KOPT-K1 (cell line): Measurements from ENCODE around the gene CILP2.
A peak's percentile ranks its signal among the peaks of the same experiment; 100 is the strongest.

ENCODE experiments used
- H3K27ac ChIP-seq: fragments of 200-600 bp; sonication (generic); 2 replicates; pipeline ENCODE4 v1.5.1; 2016; ENCODE audit warnings: antibody characterized with exemption, mild to moderate bottlenecking, low read depth, low read length; ENCODE audit not compliant: poor library complexity, severe bottlenecking
- H3K36me3 ChIP-seq: fragments of 200-600 bp; sonication (generic); 2 replicates; pipeline ENCODE4 v1.5.1; 2017; ENCODE audit warnings: antibody characterized with exemption, mild to moderate bottlenecking, low read length, moderate library complexity; ENCODE audit not compliant: insufficient read depth
- H3K9me3 ChIP-seq: fragments of 200-600 bp; sonication (generic); 2 replicates; pipeline ENCODE4 v1.5.1; 2017; ENCODE audit warnings: antibody characterized with exemption, low read length, mild to moderate bottlenecking; ENCODE audit not compliant: insufficient read depth, poor library complexity, severe bottlenecking

CILP2 gene

DNA sequence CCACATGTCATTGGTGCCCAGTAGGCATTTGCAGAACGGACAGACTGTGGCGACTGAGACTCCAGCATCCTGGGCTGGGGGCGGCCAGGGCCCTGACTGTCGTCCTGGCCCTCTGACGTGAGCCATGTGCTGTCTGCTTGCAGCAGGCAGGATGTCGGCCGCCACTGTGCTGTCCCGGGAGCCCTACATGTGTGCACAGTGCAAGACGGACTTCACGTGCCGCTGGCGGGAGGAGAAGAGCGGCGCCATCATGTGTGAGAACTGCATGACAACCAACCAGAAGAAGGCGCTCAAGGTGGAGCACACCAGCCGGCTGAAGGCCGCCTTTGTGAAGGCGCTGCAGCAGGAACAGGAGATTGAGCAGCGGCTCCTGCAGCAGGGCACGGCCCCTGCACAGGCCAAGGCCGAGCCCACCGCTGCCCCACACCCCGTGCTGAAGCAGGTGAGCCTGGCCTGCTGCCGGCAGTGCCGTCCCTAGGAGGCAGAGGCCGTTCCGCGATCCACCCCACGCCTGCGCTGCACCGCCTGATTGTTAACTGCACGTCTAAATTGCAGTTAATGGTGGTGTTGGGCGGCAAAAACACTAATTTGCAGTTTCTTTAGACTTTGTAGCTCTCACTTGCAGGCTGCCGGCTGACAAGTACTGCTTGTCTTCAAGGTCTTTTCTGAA lies 37.0 kb upstream of the CILP2 start:
- peaks cover 100% of the 10 kb centered on the region for H3K36me3 ChIP-seq
- no peak overlapping the region for H3K27ac ChIP-seq

DNA sequence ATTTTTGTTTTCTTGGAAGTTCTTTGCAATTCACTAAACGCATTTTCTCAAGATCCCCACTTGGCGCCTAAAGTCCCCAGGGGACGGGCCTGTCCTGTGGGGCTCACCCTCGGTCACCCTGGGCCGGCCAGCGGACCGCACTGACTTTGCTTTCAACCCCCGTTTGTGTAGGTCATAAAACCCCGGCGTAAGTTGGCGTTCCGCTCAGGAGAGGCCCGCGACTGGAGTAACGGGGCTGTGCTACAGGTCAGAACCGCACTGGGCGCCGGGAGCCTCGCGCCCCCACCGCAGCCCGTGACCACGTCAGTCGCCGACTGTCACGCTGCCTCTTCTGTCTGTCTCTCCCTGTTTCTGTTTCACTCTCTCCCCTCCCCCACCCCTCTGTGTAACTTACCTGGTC lies 36.3 kb upstream of the CILP2 start:
- Histone ChIP-seq H3K9me3 (no peaks in the 10 kb centered on the region), H3K36me3 (peaks cover 100% of the 10 kb centered on the region), H3K27ac (no peak overlapping the region)

More for the DNA sequence above, 37.0 kb upstream of the CILP2 start:
- H3K9me3 ChIP-seq = no peaks in the 10 kb centered on the region

DNA sequence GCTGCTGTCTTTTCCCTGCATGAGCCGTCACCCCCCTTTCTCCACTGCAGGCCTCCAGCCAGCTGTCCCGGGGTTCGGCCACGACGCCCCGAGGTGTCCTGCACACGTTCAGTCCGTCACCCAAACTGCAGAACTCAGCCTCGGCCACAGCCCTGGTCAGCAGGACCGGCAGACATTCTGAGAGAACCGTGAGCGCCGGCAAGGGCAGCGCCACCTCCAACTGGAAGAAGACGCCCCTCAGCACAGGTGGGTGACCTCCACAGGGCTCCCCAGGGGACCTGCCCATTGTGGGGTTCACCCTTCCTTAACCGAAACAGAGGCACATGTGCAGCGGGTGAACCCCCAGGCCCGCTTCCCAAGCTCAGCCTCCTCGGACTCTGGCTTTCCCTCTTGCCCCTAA lies 35.8 kb upstream of the CILP2 start:
- Histone ChIP-seq H3K27ac (no peak overlapping the region), H3K9me3 (no peaks in the 10 kb centered on the region), H3K36me3 (peaks cover 100% of the 10 kb centered on the region)

DNA sequence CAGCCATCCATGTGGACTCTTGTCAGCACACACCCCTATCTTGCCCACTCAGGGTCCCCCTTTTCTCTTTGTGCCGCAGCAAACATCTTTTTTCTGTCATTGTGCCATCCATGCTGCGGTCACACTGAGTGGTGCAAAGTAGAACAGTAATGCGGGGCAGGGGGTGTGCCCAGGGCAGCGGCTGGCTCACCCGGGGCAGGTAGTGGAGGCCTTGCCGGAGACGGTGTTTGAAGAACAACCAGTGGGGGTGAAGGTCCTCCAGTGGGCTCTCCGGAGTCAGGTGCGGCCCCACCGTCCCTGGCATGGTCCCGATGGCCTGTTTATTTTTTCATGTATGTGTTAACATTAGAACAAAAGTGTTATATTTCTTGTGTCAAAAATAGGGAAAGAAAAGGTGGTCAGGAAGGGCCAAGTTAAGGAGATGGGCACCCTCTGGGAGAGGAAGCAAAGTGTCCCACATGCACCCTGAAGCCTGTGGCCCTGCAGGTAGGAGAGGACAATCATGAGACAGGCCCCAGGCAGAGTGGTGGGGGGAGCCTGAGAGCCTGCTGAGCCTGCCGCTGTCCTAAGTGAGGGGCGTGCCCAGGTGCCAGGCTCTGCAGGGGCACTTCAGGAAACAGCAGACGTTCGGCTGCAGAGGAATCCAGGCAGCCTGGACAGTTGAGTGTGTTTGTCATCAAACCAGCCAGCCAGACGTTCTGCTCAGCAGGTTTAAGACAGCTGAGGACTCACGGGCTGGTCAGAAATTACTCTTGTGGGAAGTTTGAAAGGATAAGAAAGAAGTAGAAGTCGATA lies 35.1 kb upstream of the CILP2 start:
- Histone ChIP-seq H3K36me3 (peaks cover 100% of the 10 kb centered on the region), H3K9me3 (no peaks in the 10 kb centered on the region), H3K27ac (no peak overlapping the region)

DNA sequence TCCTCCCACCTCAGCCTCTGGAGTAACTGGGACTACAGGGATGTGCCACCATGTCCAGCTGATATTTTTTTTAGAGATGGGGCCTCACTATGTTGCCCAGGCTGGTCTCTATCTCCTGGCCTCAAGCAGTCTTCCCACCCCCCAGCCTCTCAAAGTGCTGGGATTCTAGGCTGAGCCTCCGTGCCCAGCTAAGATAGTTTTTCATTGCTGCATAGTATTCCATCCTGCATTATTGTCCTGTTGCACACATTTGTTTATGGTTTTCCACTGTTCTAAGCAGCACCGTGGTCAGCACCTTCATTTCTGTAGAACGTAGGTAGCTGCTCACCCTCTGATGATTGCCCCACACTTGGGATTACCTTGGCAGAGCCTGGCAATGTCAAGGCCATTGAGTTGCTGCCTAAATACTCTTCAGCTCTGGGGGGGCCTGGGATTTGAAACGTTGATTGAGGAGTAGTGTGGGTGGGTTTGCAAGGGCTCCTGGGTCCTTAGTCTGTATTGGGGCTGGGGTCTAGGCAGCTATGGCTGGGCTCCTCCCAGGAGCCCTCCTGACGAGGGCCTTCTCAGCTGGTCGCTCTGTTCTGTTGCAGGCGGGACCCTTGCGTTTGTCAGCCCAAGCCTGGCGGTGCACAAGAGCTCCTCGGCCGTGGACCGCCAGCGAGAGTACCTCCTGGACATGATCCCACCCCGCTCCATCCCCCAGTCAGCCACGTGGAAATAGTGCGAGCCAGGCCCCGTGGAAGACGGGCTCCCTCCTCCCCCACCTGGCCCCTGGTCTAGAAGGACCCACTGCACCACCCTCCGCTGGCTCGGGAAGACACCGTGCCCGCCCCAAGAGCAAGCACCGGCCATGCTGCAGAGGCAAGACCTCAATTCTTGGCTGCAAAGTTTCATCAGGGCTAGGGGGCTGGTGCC lies 33.1 kb upstream of the CILP2 start:
- Histone ChIP-seq H3K36me3 (peaks cover 86% of the 10 kb centered on the region), H3K27ac (no peak overlapping the region), H3K9me3 (no peaks in the 10 kb centered on the region)

DNA sequence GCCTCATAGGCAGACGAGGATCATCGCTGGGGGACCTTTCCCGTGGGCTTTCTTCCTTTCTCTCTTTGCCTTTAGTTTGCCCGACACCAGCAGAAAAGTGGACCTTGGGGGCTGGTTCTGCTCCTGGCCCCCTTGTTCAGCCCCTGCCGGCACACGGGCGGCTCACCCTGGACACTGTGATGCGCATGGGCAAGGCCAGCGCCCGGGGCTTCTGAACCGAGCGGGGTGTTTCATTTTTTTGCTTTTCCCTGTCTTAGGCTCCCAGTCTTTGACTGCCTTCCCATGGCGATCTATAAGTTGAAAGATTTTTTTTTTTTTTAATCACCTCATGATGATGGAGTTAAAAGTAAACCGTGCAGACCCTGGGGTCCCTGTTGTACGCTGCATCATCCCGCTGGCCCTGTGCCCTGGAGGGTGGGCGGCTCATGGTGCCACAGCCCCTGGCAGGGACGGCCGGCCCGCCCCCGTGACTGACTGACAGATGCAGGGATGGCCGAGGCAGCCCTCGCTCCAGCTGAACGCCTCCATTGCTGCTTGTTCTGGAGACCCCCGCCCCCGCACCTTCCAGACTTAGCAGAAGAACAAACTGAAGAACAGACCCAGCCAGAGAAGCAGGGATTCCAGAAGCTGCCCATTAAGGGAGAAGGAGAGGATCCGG lies 32.3 kb upstream of the CILP2 start:
- H3K36me3 ChIP-seq = peaks cover 78% of the 10 kb centered on the region
- no peaks in the 10 kb centered on the region for H3K9me3 ChIP-seq
- no peak overlapping the region for H3K27ac ChIP-seq

DNA sequence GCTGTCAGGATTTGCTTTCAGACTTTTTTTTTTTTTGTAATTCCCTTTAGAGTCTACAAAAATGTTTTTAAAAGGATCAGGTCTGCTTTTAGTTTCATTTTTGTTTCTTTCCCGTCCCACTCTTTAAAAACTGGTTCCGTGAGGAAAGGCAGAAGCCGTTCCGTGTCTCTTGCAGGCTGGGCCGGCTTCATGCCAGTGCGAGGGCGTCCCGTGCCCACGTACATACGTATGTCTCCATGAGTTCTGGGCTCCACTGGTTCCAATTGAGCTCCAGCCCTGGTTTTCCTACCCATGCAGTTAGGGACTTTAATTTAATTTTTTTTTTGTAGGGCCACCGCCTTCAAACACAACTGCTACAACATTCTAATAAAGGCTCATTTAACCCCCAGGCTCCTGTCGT lies 31.5 kb upstream of the CILP2 start:
- Histone ChIP-seq H3K9me3 (no peaks in the 10 kb centered on the region), H3K27ac (no peak overlapping the region), H3K36me3 (peaks cover 70% of the 10 kb centered on the region)

DNA sequence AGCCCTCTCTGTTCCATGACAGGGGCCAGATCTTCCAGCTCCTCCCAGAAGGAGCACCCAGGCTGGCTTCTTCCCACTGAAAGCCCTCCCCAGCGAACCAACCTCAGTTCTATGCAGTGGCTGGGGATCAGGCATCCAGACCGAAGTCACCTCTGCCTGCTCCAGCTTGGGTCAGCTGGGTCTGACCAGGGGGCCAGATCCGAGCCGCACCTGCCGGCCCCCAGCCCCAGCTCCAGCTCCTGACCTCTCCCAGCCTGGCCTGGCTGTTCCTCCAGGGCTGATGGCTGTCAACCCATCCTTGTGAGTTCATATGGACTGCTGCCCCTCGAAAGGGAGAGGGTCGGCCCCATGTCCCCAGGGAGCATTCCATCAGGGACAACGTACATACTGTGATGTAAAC lies 30.7 kb upstream of the CILP2 start:
- Histone ChIP-seq H3K27ac (no peak overlapping the region), H3K9me3 (no peaks in the 10 kb centered on the region), H3K36me3 (peaks cover 62% of the 10 kb centered on the region)

DNA sequence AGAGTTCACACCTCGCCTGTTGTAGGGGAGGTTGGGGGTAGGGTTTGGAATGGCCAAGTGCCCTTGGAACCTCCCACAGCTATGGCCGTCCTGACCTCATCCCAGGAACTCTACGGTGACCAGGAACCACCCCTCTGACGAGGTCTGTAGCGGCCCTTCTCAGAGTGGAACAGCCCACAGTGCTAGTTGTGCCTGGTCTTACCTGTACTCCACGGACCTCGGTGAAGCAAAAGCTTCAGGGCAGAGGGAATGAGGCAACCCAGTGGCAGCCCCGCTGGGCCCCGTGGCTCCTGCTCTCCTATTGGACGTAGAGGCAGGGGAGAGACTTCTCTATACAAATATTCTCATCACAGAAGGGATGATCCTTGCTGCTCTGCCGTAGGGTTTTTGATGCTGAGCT lies 29.8 kb upstream of the CILP2 start:
- no peak overlapping the region for H3K27ac ChIP-seq
- peaks cover 53% of the 10 kb centered on the region for H3K36me3 ChIP-seq

DNA sequence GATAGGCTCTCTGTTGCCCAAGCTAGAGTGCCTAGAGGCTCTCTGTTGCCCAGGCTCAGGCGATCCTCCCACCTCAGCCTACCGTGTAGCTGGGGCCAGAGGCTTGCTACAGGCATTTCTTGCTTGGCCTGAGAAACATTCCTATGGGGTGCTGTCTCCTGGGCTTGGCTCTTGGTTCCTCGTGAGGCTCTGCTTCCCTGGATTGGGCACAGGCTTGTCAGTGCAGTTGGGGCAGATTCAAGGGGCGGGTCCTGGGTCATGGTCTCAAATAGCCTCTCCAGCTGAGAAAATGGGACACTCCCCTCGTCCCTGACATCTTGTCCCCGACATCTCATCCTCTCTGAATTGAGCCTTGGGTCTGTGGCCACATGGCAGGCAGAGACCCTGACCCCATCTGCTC lies 27.6 kb upstream of the CILP2 start:
- H3K36me3 ChIP-seq = peaks cover 31% of the 10 kb centered on the region
- H3K27ac ChIP-seq = no peak overlapping the region
- no peaks in the 10 kb centered on the region for H3K9me3 ChIP-seq

More for the DNA sequence above, 29.8 kb upstream of the CILP2 start:
- no peaks in the 10 kb centered on the region for H3K9me3 ChIP-seq

DNA sequence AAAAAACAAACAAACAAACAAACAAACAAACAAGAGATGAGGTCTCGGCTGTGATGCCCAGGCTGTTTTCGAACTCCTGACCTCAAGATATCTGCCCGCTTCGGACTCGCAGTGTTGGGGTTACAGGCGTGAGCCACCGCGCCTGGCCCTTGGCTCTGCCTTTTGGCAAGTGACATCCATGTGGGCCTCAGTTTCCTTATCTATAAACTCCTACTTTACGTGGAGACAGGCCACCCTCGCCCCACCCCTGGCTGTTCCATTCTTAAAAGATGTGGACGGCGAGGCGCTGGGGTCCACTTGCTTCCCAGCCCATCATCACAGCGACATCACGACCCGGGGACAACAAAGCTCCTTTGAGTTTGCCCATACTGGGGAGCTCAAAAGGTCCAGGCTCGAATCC lies 24.4 kb upstream of the CILP2 start:
- H3K36me3 ChIP-seq = no peaks in the 10 kb centered on the region; the same call in 1 of the 2 replicates
- H3K9me3 ChIP-seq = no peaks in the 10 kb centered on the region
- H3K27ac ChIP-seq = no peak overlapping the region

DNA sequence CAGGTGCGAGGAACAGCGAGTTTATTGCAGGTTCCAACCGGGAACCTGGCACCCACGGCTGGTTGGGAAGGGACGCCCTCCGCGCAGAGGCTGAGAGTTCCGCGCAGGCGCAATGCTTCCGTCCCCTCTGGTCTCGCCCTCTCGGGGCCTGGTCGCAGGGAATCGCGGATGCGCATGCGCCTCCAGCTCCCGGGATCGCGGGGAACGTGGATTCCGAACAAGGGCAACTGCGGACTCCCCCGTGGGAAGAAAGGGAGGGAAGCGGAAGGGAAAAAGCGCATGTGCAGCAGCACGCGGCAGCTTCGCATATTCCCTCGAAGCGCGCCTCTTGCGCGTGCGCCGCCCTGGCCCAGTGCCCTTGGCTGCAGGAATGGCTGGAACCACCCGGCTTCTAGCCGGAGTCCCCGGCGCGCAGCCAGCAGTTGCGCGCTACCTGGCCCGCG lies 23.8 kb upstream of the CILP2 start:
- Histone ChIP-seq H3K9me3 (no peaks in the 10 kb centered on the region), H3K27ac (no peak overlapping the region), H3K36me3 (peaks cover 4% of the 10 kb centered on the region)

DNA sequence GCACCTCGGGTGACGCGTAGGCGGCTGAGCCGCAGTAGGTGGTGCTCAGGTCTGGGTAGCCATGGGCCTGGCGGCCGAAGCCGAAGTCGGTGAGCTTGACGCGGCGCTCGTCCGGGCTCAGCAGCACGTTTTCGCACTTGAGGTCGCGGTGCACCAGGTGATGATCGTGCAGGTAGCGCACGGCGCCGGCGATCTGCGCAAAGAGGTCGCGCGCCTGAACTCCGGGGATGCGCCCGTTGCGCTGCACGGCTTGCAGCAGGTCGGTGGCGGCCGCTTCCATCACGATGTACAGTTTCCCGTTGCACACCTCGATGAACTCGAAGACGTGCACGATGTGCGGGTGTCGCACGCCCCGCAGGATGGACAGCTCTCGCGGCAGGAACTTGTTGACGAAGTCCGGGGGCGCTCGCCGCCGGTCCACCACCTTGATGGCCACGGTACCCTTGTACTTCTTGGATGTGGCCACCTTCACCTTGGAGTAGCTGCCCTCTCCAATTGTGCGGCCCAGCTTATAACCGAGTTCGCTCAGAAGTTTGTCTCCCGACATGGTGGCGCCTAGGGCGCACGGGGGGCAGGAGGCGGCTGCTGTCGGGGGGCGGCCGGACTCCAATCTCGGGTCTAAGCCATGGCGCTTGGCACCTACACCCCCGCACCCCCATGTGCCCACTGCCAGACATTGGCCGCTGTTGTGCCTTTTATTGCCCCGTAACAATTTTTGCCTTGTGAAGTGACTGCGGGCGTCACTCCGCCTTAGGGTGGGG lies 23.0 kb upstream of the CILP2 start, which contains the start of gene TSSK6:
Gene TSSK6, minus strand, starts transcription at position 668 of the 761 bp plus-strand sequence. Its CDS starts 121 bp downstream, at position 547.
- peaks cover 12% of the 10 kb centered on the region for H3K36me3 ChIP-seq
- H3K9me3 ChIP-seq = no peaks in the 10 kb centered on the region
- peak within 1 kb of the TSS; percentile 88 for H3K27ac ChIP-seq
